M059J (cell line): Measurements from ENCODE around the gene TM4SF18. TPM values are rescaled to one million over a fixed set of nuclear protein-coding genes. Genes with fewer than 3 reads are reported as not detected.
A peak's percentile ranks its signal among the peaks of the same experiment; 100 is the strongest.
"Not testable (repeated sequence)": the region's sequence is repeated elsewhere in the genome, so short reads cannot be mapped to it uniquely, and the experiment has no call there.

Experiments used
- DNase-seq: peaks from one replicate; pipeline ENCODE4 v3.0.0-alpha.2; 2012; ENCODE audit warnings: low read depth
- total RNA-seq: library from RNA; depleted of rRNA; stranded (reverse); fragments of >200 nt; shearing (Covaris generic); gene quantifications from 2 replicates; pipeline ENCODE4 v1.2.3, GENCODE V29; 2014; rRNA removed

The TM4SF18 gene, protein sequence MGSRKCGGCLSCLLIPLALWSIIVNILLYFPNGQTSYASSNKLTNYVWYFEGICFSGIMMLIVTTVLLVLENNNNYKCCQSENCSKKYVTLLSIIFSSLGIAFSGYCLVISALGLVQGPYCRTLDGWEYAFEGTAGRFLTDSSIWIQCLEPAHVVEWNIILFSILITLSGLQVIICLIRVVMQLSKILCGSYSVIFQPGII
- total RNA-seq, result 19.7 and 25.4 TPM in 2 replicates

GRCh38 chr3:149333176-149333859, at the start of gene TM4SF18:
Gene TM4SF18 (minus strand): TSS chr3:149333636. CDS start chr3:149333382, 254 bp downstream.
- DNase-seq, result peak; percentile 30

GRCh38 chr3:149382518-149382917, 49.1 kb upstream of the TM4SF18 start:
- DNase-seq, result no peak

- peak; percentile 85 for DNase-seq
Measured at GRCh38 chr3:149382101-149382467, 48.6 kb upstream of the TM4SF18 start.

- DNase-seq, result no peak
Measured at GRCh38 chr3:149381173-149382100, 48.0 kb upstream of the TM4SF18 start.

DNA sequence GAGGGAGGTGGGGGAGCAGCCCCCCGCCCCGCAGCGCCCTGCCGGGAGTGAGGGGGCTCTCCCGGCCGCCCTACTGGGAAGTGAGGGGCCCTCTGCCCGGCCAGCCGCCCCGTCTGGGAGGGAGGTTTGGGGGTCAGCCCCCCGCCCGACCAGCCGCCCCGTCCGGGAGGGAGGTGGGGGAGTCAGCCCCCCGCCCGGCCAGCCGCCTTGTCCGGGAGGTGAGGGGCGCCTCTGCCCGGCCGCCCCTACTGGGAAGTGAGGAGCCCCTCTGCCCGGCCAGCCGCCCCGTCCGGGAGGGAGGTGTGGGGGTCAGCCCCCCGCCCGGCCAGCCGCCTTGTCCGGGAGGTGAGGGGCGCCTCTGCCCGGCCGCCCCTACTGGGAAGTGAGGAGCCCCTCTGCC, 46.8 kb upstream of the TM4SF18 start:
- DNase-seq, result not testable (repeated sequence)

- peak; percentile 45 for DNase-seq
Measured at GRCh38 chr3:149378478-149379309, 45.3 kb upstream of the TM4SF18 start.

DNA sequence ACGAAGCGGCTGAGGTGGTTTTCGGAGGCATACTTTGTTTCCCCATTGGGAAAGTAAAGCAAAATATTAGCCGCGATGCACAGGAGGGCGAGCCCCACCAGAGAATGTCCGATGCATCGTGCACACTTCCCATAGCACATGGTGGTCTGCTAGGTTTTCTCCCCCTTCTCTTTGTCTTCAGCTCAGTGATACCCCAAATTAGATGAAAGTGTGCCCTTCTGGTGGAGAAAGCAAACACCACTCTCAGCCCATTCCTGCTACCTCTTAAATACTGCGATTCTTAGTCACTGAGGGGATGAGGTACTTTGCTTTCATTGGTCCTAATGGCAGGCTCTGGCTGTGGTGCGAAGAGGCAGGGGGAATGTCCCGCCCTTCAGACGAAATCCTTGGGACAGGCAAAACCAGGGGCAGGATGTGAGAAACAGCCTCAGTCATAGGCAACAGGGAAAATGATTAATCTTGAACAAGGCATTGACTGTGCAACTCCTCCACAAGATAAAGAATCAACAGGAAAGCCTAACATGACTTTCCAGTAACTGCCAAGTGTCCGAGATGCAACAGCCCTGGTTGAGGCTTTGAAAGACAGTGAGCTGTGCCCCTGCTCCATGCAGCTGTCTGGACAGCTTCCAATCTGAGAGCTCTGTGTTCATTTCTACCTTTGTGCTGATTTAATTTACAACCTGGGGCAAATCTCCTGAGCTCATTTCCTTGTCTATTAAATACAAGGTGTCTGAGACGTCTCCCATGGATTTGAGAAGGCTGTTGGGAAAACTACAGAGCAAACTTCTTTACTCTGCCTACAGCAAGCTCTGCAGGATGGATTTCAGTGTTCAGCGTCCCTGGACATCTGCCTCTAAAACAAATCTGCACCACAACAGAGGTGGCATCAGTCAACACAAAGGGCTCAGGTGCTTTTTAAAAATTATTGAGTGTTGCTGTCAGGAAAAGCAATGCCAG, 44.2 kb upstream of the TM4SF18 start, which contains the start of gene TM4SF1:
TM4SF1 (minus strand) TSS at position 242 of the 957 bp plus-strand sequence; CDS start at position 140, 102 bp downstream.
- peak; percentile 100 for DNase-seq

- DNase-seq, result peak; percentile 58
Measured at GRCh38 chr3:149376718-149377407, 43.4 kb upstream of the TM4SF18 start.

- peak; percentile 61 for DNase-seq
Measured at GRCh38 chr3:149375501-149376196, 42.2 kb upstream of the TM4SF18 start.

- no peak for DNase-seq
Measured at GRCh38 chr3:149374793-149375500, 41.5 kb upstream of the TM4SF18 start.

GRCh38 chr3:149374391-149374790, 41.0 kb upstream of the TM4SF18 start:
- DNase-seq, result peak; percentile 20

DNA sequence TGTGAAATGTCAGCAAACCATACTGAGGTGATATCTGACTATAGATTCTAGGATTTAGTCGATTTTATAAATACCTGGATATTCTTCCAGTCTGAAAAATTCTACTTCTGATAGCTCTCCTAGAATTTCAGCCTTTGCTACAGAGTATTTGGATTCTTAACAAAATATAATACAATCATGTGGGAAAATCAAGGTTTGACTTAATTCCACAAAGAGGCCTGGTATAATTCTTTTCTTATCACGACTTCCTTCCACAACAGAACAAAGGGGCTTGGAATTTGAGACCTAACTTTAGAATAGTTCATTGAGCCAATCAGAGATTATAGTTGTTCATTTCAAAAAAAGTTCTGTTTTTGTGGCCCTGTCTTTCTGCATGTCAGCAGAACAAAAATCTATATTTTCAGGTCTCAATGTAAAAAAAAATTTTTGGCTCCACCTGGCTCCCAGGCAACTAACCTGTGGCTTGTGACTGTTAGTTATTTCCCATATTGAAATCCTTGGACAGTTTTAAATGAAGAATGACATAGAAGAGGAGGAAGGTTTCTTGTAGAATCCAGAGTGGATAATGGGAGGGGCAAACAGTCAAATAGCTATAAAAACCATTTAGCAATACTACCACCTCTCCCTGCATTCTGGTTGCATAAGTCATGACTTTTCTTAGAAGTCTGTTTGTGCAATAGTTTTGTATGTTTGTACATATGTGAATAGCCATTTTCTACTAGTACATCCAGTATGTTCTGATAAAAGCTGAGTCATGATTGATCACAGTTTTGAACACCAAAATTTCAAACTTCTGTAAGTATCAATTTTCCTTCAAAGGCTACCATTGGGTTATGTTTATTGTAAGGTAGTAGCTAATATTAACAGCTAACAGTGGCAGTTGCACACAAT, 40.0 kb upstream of the TM4SF18 start:
- peak; percentile 68 for DNase-seq

- peak; percentile 21 for DNase-seq
Measured at GRCh38 chr3:149371723-149372114, 38.3 kb upstream of the TM4SF18 start.

DNA sequence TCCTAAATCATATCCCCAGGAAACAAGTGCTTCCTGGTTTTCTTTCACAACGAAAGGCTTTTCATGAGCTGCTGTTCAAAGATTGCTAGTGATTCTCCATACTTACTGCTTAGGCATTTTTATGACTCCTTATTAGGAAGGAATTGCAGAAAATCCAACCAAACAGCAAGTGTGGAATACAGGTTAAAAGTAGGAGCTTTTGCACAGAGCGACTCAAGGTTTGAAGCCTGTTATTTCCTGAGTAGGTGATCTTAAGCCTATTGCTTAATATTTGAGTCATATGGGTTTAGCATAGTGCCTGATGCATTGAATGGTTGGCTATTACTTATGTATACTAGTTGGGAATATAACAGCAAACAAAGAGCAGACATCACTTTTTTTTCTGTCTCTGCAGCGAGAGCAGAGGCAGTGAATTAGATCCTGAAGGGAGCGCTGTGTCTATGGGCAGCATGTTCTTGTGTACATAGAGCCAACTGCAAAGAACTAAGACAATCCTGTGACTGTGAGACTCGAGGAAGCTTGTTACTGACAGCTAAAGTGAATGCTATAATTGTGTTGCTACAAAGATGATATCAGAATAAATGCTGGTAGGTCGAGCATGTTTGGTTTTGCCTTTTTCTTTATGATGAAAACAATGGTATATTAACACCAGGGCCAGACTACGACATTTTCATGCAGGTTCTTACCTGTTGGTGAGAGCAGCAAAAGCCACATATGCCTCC, 37.7 kb upstream of the TM4SF18 start:
- peak; percentile 62 for DNase-seq

- DNase-seq, result peak; percentile 55
Measured at GRCh38 chr3:149369991-149370866, 36.8 kb upstream of the TM4SF18 start.
